Activated naive CD4-positive, alpha-beta T cell treated with anti-CD3 and anti-CD28 coated beads, Interleukin-2, amount 50 U/mL, for 72 hours (primary cell): Measurements from ENCODE around the gene LRIG2. TPM values are rescaled to one million over a fixed set of nuclear protein-coding genes. Genes with fewer than 3 reads are reported as not detected.
A peak's percentile ranks its signal among the peaks of the same experiment; 100 is the strongest.
"Not testable (repeated sequence)": the region's sequence is repeated elsewhere in the genome, so short reads cannot be mapped to it uniquely, and the experiment has no call there.

Source experiments
- ATAC-seq, 2 donors: fragments of 150-1000 bp; cut with Tn5 transposase; 2 replicates each; pipeline ENCODE4 v1.10.0; 2021; ENCODE audit warnings: mild to moderate bottlenecking in 2 of 2, moderate library complexity in 2 of 2
- DNase-seq, 2 donors: peaks; one replicate each; pipeline ENCODE4 v3.0.0; 2021 to 2022; ENCODE audit warnings: low spot score in 2 of 2
- H3K27ac Mint-ChIP-seq, 2 donors: one replicate each; pipeline ENCODE4 v1.8.0; 2022; ENCODE audit warnings: mild to moderate bottlenecking in 2 of 2, mixed read lengths in 2 of 2
- H3K36me3 Mint-ChIP-seq, 2 donors: one replicate each; pipeline ENCODE4 v1.8.0; 2022; ENCODE audit warnings: mixed read lengths in 2 of 2
- H3K9me3 Mint-ChIP-seq, 2 donors: one replicate each; pipeline ENCODE4 v1.8.0; 2022; ENCODE audit warnings: mixed read lengths in 2 of 2
- total RNA-seq, 2 donors: library from RNA; stranded (reverse); gene quantifications; one replicate each; pipeline ENCODE4 v1.2.3, GENCODE V29; 2022

LRIG2 gene
- total RNA-seq, 2 donors from 2014 or later = 12.5 to 14.0 TPM

- Mint-ChIP-seq H3K9me3 (no peaks in the 10 kb centered on the region), H3K36me3 (no peaks in the 10 kb centered on the region), H3K27ac (no peak overlapping the region)
- no peak for DNase-seq
- no peak for ATAC-seq
Measured at GRCh38 chr1:113048064-113048463, 24.9 kb upstream of the LRIG2 start.

DNA sequence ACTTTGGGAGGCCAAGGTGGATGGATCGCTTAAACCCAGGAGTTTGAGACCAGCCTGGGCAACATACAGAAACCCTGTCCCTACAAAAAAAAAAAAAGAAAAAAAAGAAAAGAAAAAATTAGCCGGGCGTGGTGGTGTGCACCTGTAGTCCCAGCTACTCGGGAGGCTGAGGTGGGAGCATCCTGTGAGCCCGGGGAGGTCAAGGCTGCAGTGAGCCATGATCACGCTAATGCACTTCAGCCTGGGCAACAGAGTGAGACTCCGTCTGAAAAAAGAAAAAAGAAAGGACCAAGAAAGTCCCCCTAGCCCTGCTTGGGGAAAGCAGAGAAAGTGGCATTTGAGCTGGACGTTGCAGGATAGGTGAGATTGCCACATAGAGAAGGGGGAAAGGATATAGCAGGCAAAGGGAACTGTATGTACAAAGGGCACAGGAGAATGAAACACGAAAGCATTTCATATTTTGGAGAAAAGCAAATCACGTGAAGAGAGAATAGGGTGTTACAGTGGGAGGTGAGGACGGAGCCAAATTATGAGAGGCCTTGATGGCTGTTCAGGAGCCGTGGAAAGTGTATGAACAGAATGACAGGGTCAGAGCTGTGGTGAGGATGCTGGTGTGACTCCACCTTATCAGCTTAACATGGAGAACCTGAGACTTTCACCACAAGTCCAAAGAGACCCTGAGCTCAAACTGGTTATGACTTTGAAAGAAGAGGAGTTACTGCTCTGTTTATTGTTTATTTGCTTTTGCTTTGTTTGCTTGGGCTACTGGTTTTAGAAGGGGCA is 19.5 kb upstream of the LRIG2 start:
- H3K27ac Mint-ChIP-seq = no peak overlapping the region

GRCh38 chr1:113055570-113055969 is 17.4 kb upstream of the LRIG2 start:
- H3K36me3 Mint-ChIP-seq = no peaks in the 10 kb centered on the region
- H3K9me3 Mint-ChIP-seq = no peaks in the 10 kb centered on the region
- ATAC-seq (no peak), DNase-seq (no peak)
- no peak overlapping the region for H3K27ac Mint-ChIP-seq

More for the DNA sequence above, 19.5 kb upstream of the LRIG2 start:
- H3K9me3 Mint-ChIP-seq = no peaks in the 10 kb centered on the region
- DNase-seq = no peak
- no peak for ATAC-seq
- no peaks in the 10 kb centered on the region for H3K36me3 Mint-ChIP-seq

GRCh38 chr1:113057006-113057405 is 16.0 kb upstream of the LRIG2 start:
- H3K9me3 Mint-ChIP-seq = no peaks in the 10 kb centered on the region
- no peaks in the 10 kb centered on the region for H3K36me3 Mint-ChIP-seq
- DNase-seq (no peak), ATAC-seq (no peak)
- no peak overlapping the region for H3K27ac Mint-ChIP-seq

GRCh38 chr1:113058941-113059706 is 13.9 kb upstream of the LRIG2 start:
- H3K36me3 Mint-ChIP-seq = no peaks in the 10 kb centered on the region
- no peak for DNase-seq
- no peak overlapping the region for H3K27ac Mint-ChIP-seq
- H3K9me3 Mint-ChIP-seq = no peaks in the 10 kb centered on the region
- ATAC-seq = no peak

- not testable (repeated sequence) for H3K27ac Mint-ChIP-seq, ATAC-seq, H3K36me3 Mint-ChIP-seq, H3K9me3 Mint-ChIP-seq, DNase-seq
Measured at GRCh38 chr1:113063456-113063855, 9.5 kb upstream of the LRIG2 start.

GRCh38 chr1:113072141-113072756 is 749 bp upstream of the LRIG2 start:
- Mint-ChIP-seq H3K9me3 (no peaks in the 10 kb centered on the region), H3K27ac (peak overlapping the region; percentile 98 to 99), H3K36me3 (peaks cover 12 to 13% of the 10 kb centered on the region in 2 donors)
- DNase-seq (no peak), ATAC-seq (no peak)

GRCh38 chr1:113073479-113073950 is 517 bp downstream of the LRIG2 start:
- peaks cover 12 to 21% of the 10 kb centered on the region in 2 donors for H3K36me3 Mint-ChIP-seq
- H3K27ac Mint-ChIP-seq = peak overlapping the region; percentile 98 to 99
- DNase-seq (no peak), ATAC-seq (peak; percentile 3 to 19)
- no peaks in the 10 kb centered on the region for H3K9me3 Mint-ChIP-seq

DNA sequence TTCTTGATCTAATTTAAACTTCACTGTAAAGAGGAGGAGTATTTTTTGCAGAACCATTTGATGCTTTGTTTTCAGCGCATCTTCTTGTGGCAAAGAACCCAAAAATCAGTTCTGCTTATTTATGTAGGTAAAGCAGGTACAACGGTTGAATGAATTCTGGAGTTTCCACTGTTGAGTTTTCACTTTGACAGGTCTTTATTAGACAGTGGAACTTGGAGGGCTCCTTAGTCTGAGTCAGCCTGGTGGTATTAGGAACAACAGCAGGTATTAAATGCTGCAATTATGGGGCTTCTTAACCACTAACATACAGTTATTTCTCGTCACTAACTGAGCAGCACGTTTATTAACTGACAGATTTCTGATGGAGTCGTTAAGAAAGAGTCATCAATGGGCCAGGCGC is 1.2 kb downstream of the LRIG2 start:
- H3K27ac Mint-ChIP-seq = peak overlapping the region; percentile 98 to 99

DNA sequence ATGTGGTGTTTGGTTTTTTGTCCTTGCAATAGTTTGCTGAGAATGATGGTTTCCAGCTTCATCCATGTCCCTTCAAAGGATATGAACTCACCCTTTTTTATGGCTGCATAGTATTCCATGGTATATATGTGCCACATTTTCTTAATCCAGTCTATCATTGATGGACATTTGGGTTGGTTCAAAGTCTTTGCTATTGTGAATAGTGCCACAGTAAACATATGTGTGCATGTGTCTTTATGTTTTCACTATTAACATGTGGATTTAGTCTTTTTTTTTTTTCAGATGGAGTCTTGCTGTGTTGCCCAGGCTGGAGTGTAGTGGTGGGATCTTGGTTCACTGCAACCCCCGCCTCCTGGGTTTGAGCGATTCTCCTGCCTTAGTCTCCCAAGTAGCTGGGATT is 5.0 kb downstream of the LRIG2 start:
- DNase-seq, H3K9me3 Mint-ChIP-seq, ATAC-seq, H3K27ac Mint-ChIP-seq: not testable (repeated sequence)
- H3K36me3 Mint-ChIP-seq = peaks cover 12 to 33% of the 10 kb centered on the region in 2 donors

More for the DNA sequence above, 1.2 kb downstream of the LRIG2 start:
- ATAC-seq (no peak), DNase-seq (no peak)
- Mint-ChIP-seq H3K36me3 (peaks cover 12 to 22% of the 10 kb centered on the region in 2 donors), H3K9me3 (no peaks in the 10 kb centered on the region)

DNA sequence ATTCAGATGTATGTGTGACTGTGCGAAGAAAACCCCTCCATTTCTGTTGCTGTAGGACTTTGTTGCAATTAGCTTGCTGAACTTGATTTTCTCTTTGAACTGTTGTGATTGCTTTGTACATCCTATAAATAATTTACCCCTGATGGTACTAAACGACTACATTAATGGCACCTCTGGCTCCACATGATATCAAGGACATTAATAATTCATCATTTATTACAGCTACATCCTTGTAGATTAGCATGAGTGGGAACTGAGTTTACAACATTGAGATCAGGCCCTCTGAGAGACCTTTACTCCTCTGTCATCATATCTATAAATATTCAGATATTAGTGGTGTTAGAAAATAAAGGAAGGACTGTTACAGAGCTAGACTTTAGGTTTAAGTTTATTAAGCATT is 13.5 kb downstream of the LRIG2 start:
- ATAC-seq (no peak), DNase-seq (no peak)
- Mint-ChIP-seq H3K36me3 (peaks cover 0 to 15% of the 10 kb centered on the region in 2 donors), H3K27ac (no peak overlapping the region), H3K9me3 (peaks cover 0 to 4% of the 10 kb centered on the region in 2 donors)

DNA sequence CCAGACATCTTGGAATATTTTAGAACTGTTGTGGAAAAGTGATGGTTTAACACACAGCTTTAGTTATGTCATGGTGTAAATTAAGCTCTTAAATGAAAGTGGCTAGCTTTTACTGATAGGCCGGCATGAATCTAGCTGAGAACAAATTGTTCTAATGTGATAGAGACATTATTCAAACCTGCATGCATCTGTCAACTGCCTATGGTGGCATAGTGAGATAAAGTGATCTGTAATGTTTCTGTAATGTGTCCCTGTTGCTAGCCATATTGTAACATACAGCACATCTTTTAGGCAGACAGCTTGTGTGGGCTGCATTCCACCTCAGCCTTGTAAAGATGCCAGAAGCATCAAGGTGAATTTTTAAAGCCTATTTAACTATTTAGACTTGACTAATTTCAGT is 16.0 kb downstream of the LRIG2 start:
- H3K9me3 Mint-ChIP-seq = no peaks in the 10 kb centered on the region

GRCh38 chr1:113090051-113090450 is 17.1 kb downstream of the LRIG2 start:
- Mint-ChIP-seq H3K27ac (no peak overlapping the region), H3K9me3 (no peaks in the 10 kb centered on the region), H3K36me3 (peaks cover 0 to 5% of the 10 kb centered on the region in 2 donors)
- ATAC-seq (no peak), DNase-seq (no peak)

More for the DNA sequence above, 16.0 kb downstream of the LRIG2 start:
- Mint-ChIP-seq H3K36me3 (peaks cover 0 to 5% of the 10 kb centered on the region in 2 donors), H3K27ac (no peak overlapping the region)
- DNase-seq (no peak), ATAC-seq (no peak)

DNA sequence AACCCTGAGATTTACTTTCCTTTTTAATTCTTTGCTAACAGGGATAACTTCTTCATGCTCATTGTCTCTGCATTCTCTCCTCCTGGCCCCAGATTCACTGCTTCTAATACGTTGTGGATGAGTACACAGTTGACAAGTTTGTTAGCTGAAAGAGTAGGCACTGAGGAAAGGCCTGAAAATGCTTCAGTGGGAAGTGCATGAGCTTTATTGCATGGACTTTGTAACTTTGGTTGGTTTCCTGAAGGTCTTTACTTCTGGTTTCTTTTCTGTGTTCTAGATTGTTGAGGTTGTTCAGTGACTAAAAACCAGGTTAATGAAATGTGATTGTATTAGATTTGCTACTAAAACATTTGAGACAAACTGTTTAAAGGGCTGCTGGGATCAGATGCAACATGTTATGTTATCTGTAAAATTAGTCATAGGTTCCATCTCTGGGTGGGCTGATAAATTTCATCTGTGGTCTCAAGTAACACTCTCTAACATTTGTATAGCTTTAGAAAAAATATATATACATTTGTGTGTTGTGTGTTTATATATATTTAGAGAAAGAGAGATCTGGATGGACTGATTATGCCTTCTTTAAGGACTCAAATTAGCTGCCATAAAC is 19.1 kb downstream of the LRIG2 start:
- Mint-ChIP-seq H3K27ac (no peak overlapping the region), H3K36me3 (peaks cover 0 to 6% of the 10 kb centered on the region in 2 donors), H3K9me3 (no peaks in the 10 kb centered on the region)
- no peak for DNase-seq
- ATAC-seq = no peak

DNA sequence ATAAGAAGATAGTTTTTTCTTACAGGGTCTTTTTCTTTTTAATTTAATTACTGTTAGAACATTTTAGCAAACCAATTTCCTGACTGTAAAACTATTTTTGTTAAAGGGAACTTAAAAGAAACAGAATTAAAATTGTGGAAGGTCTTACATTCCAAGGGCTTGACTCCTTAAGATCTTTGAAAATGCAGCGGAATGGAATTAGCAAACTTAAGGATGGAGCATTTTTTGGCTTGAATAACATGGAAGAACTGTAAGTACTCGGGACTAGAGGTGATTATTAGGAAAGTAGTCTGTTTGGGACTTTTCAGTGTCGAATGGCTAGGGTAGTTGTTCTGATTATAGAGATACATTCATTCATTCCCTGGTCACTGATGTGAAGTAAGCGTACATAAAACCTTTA is 21.5 kb downstream of the LRIG2 start:
- peaks cover 0 to 6% of the 10 kb centered on the region in 2 donors for H3K36me3 Mint-ChIP-seq
- H3K27ac Mint-ChIP-seq = no peak overlapping the region
- ATAC-seq (no peak), DNase-seq (no peak)
- H3K9me3 Mint-ChIP-seq = no peaks in the 10 kb centered on the region

- no peaks in the 10 kb centered on the region for H3K9me3 Mint-ChIP-seq
- ATAC-seq (no peak), DNase-seq (no peak)
- no peak overlapping the region for H3K27ac Mint-ChIP-seq
- peaks cover 0 to 6% of the 10 kb centered on the region in 2 donors for H3K36me3 Mint-ChIP-seq
Measured at GRCh38 chr1:113095790-113096455, 22.9 kb downstream of the LRIG2 start.
